Activated effector memory CD4-positive, alpha-beta T cell treated with Interleukin-2 at 50 U/mL for 16 hours (primary cell): ENCODE measurements around the gene HOXC5.

Source experiments
- DNase-seq: peaks from one replicate; pipeline ENCODE4 v3.0.0-alpha.2; 2020

Gene HOXC5

GRCh38 chr12:53996240-53997203 is 36.3 kb upstream of the HOXC5 start:
- DNase-seq: no peak

- DNase-seq: no peak
Measured at GRCh38 chr12:53997204-53998109, 35.4 kb upstream of the HOXC5 start.

- no peak for DNase-seq
Measured at GRCh38 chr12:53998110-53998899, 34.5 kb upstream of the HOXC5 start.

GRCh38 chr12:53998900-53999236 is 34.0 kb upstream of the HOXC5 start:
- no peak for DNase-seq

- DNase-seq: no peak
Measured at GRCh38 chr12:53999559-54000115, 33.2 kb upstream of the HOXC5 start.

- DNase-seq: no peak
Measured at GRCh38 chr12:54000116-54001114, 32.4 kb upstream of the HOXC5 start, which contains the start of gene HOXC9. HOXC9 (plus strand) TSS chr12:54000161; CDS start chr12:54000189, 28 bp downstream.

- DNase-seq: no peak
Measured at GRCh38 chr12:54001283-54002187, 31.3 kb upstream of the HOXC5 start.

GRCh38 chr12:54002278-54002914 is 30.5 kb upstream of the HOXC5 start:
- DNase-seq: no peak

- DNase-seq: no peak
Measured at GRCh38 chr12:54002915-54003389, 29.9 kb upstream of the HOXC5 start.

GRCh38 chr12:54003625-54004024 is 29.2 kb upstream of the HOXC5 start:
- no peak for DNase-seq

- DNase-seq: no peak
Measured at GRCh38 chr12:54004063-54004840, 28.6 kb upstream of the HOXC5 start.

- DNase-seq: no peak
Measured at GRCh38 chr12:54004841-54005530, 27.9 kb upstream of the HOXC5 start.

- no peak for DNase-seq
Measured at GRCh38 chr12:54005531-54005852, 27.4 kb upstream of the HOXC5 start.

- DNase-seq: peak; percentile 69
Measured at GRCh38 chr12:54005853-54006558, 26.8 kb upstream of the HOXC5 start.

- DNase-seq: no peak
Measured at GRCh38 chr12:54006559-54007220, 26.2 kb upstream of the HOXC5 start.

GRCh38 chr12:54007538-54008259 is 25.2 kb upstream of the HOXC5 start:
- DNase-seq: no peak
